Fibroblast of mammary gland (primary cell): Measurements from ENCODE around the gene IARS2.
"Not testable (repeated sequence)": the region's sequence is repeated elsewhere in the genome, so short reads cannot be mapped to it uniquely, and the experiment has no call there.

Source experiments
- DNase-seq: peaks from one replicate; pipeline ENCODE4 v3.0.0-alpha.2; 2010; ENCODE audit warnings: low read depth
- H3K4me3 ChIP-seq: 2 replicates; pipeline ENCODE4 v1.5.1; 2011; ENCODE audit warnings: low read depth, mild to moderate bottlenecking, low read length, moderate library complexity; ENCODE audit not compliant: control insufficient read depth
- CTCF ChIP-seq: conservative IDR thresholded peaks from 2 replicates; pipeline ENCODE4 v1.5.1; 2011; ENCODE audit warnings: low read depth, low read length, inconsistent platforms; ENCODE audit not compliant: control insufficient read depth, insufficient read depth

The IARS2 gene

GRCh38 chr1:220164116-220164515 is 70.2 kb downstream of the IARS2 start:
- DNase-seq: no peak
- H3K4me3 ChIP-seq: no peak overlapping the region
- no peak for TF ChIP-seq CTCF

GRCh38 chr1:220164517-220164916 is 70.6 kb downstream of the IARS2 start:
- H3K4me3 ChIP-seq: no peak overlapping the region
- DNase-seq: no peak
- TF ChIP-seq CTCF: no peak

GRCh38 chr1:220166853-220167252 is 72.9 kb downstream of the IARS2 start:
- no peak overlapping the region for H3K4me3 ChIP-seq
- DNase-seq: no peak

GRCh38 chr1:220169887-220170286 is 76.0 kb downstream of the IARS2 start:
- H3K4me3 ChIP-seq, DNase-seq: not testable (repeated sequence)

More at GRCh38 chr1:220166853-220167252, 72.9 kb downstream of the IARS2 start:
- no peak for TF ChIP-seq CTCF

- no peak overlapping the region for H3K4me3 ChIP-seq
- DNase-seq: peak; percentile 10
- no peak for TF ChIP-seq CTCF
These were observed 77.0 kb downstream of the IARS2 start for GRCh38 chr1:220170836-220171526.

- DNase-seq: no peak
- no peak for TF ChIP-seq CTCF
- H3K4me3 ChIP-seq: no peak overlapping the region
These were observed 82.6 kb downstream of the IARS2 start for GRCh38 chr1:220176540-220176939.

GRCh38 chr1:220182111-220182510 is 88.2 kb downstream of the IARS2 start:
- DNase-seq: no peak
- H3K4me3 ChIP-seq: no peak overlapping the region
- no peak for TF ChIP-seq CTCF
